UCSD-AML1 (cell line): ENCODE data around the gene ATAD2B.

ENCODE experiments used
- DNase-seq: peaks from one replicate; lab custom pipeline; 2025; ENCODE audit not compliant: unreplicated experiment; lab: John Stamatoyannopoulos, UW

Gene ATAD2B

GRCh38 chr2:23838581-23838980 lies 88.3 kb downstream of the ATAD2B start:
- DNase-seq = no peak

DNA sequence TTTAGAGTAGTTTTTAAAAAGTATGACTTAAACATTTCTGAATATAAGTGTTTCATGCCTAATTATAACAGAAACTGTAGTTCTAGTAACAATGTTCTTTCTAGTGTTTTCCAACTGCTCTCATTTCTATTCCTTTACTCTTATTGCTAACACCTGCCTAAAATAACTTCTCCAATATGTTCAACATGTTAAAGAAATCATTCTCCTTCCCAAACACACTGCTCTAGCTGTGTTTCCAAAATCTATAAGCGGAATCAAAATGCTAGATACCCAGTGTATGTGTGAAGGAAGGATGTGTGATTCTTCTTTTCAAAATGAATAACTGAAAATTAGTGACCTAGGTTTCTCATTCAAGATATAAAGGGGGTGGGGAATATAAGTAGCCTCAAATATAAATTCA lies 89.1 kb downstream of the ATAD2B start:
- no peak for DNase-seq

- DNase-seq = no peak
These were observed 89.9 kb downstream of the ATAD2B start for GRCh38 chr2:23836971-23837565.

- DNase-seq = no peak
These were observed 90.4 kb downstream of the ATAD2B start for GRCh38 chr2:23836505-23836904.

DNA sequence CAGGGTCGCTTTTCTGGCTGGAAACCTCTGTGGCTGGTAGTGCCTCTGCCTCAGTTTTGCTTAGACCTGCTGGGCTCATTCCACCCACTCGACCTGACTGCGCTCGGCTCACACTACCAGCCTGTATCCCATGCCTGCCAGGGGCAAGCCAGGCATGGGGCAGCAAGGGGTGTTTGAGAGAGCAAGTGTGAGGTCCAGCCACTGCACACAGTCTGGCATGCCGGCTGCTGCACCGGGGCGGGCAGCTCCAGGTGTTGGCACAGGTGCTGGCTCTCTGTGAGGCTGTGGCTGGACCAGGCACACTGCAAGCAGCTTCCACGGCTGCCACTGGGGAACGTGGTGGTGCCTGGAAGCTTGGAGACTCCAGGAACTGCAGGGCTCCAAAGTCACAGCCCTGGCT lies 90.9 kb downstream of the ATAD2B start:
- DNase-seq = no peak

DNA sequence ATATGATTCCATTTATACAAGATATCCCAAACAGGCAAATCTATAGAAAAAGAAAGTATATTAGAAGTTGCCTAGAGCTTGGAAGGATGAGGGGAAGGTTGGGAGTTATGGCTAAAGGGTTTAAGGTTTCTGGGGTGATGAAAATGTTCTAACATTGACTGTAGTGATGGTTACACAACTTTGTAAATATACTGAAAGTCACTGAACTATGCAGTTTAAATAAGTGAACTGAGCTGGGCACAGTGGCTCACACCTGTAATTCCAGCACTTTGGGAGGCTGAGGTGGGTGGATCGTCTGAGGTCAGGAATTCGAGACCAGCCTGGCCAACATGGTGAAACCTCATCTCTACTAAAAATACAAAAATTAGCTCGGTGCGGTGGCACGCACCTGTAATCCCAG lies 91.5 kb downstream of the ATAD2B start:
- DNase-seq = no peak

- no peak for DNase-seq
These were observed 97.9 kb downstream of the ATAD2B start for GRCh38 chr2:23828986-23829385.

- DNase-seq = no peak
These were observed 98.5 kb downstream of the ATAD2B start for GRCh38 chr2:23828256-23828980.

- no peak for DNase-seq
These were observed 99.6 kb downstream of the ATAD2B start for GRCh38 chr2:23827287-23827686.

GRCh38 chr2:23826771-23827170 lies 100.2 kb downstream of the ATAD2B start:
- no peak for DNase-seq

GRCh38 chr2:23826040-23826439 lies 100.9 kb downstream of the ATAD2B start:
- DNase-seq = no peak

- peak; percentile 20 for DNase-seq
These were observed 102.1 kb downstream of the ATAD2B start for GRCh38 chr2:23824777-23825212.

DNA sequence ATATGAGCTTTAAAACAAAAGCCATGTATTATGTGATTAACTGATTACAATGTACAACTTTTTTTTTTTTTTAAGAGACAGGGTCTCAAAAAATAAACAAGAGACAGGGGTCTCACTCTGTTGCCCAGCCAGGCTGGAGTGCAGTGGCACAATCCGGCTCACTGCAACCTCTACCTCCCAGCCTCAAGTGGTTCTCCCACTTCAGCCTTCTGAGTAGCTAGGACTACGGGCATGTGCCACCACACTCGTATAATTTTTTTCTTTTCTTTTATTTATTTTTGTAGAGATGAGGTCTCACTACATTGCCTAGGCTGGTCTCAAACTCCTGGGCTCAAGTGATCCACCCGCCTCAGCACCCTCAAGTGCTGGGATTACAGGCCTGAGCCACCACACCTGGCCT lies 103.1 kb downstream of the ATAD2B start:
- no peak for DNase-seq

GRCh38 chr2:23814963-23815362 lies 112.0 kb downstream of the ATAD2B start:
- no peak for DNase-seq

DNA sequence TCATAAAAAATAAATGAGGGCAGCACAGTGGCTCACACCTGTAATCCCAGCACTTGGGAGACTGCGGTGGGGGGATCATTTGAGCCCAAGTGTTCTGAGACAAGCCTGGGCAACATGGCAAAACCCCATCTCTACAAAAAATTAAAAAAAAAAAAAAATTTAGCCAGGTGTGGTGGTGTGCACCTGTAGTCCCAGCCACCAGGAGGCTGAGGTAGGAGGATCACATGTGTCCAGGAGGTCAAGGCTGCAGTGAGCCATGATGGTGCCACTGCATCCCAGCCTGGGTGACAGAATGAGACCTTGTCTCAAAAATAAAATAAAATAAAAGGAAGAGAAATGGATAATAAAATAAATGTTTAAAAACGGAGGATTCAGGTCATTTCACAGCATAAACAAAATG lies 113.5 kb downstream of the ATAD2B start:
- no peak for DNase-seq

DNA sequence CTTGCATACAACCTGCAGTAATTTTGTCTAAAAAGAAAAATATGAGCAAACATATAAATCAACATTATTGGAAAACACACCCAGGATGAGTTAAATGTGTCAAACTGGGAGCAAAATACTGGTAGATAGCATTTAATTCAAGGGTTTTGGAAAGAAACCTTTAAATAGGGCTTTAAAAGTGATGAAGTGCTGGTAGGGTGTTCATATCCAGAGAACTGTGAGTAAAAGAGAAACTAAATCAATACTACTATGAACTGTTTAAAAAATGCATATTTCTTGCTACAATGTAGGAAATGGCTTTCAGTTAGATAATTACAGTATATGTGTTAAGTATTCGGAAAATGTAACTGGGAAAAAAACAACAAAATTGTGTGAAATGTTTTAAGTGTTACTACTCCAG lies 117.8 kb downstream of the ATAD2B start:
- DNase-seq = no peak

- DNase-seq = no peak
These were observed 120.2 kb downstream of the ATAD2B start for GRCh38 chr2:23806665-23807249.

DNA sequence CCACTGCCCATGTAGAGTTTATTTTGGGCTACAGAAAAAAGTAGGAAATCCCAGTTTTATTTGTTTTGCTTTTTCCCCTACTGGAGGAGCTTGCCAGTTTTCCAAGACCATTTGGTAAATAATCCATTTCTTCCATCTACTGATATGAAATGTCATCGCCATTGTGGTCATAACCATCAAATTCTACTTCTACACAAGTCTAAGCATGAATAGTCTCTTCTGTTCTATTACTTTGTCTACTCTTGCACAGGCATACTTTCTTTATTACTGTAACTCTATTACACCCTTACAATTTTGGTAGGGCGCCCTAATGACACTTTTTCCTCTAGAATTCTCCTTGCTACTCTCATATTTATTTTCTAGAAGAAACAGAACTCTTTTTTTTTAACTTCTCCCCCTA lies 120.7 kb downstream of the ATAD2B start:
- DNase-seq = no peak

GRCh38 chr2:23803965-23804542 lies 122.9 kb downstream of the ATAD2B start:
- no peak for DNase-seq

GRCh38 chr2:23803264-23803964 lies 123.5 kb downstream of the ATAD2B start:
- no peak for DNase-seq

DNA sequence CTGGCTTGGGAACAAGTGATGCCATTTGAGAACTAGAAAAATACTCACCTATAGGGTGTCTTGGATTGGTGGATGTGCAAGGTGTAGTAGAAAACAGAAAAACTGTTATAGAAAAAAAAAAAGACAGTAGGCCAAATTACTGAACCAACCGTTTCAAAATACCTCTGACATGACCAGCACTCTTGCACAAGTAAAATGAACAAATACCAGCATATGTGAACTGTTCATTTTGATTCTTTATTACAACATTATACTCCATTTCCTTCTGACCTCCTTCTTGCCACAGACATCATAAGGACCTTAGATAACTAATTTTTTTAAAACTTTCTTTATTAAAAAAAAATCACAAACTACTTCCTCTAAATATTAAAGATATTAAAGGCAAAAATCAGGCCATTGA lies 125.5 kb downstream of the ATAD2B start:
- DNase-seq = no peak

- DNase-seq = no peak
These were observed 132.7 kb downstream of the ATAD2B start for GRCh38 chr2:23794234-23794633.
